A673 (cell line): ENCODE data around the gene GRHL1.

Experiments used
- EZH2 ChIP-seq: fragments of 200-600 bp; sonication (generic); IDR thresholded peaks from 2 replicates; pipeline ENCODE4 v1.6.1; 2017; ENCODE audit warnings: borderline replicate concordance, low read depth, mild to moderate bottlenecking, mixed read lengths, antibody characterized with exemption, low read length; ENCODE audit not compliant: poor library complexity, severe bottlenecking
- TF ChIP-seq, protein P1 (sequence below): fragments of 300-800, 200-600 bp; sonication (generic); conservative IDR thresholded peaks from 2 replicates; pipeline ENCODE4 v1.5.1; 2017; ENCODE audit warnings: low read depth, mild to moderate bottlenecking, antibody characterized with exemption, low read length, moderate library complexity, mixed read lengths

DNA sequence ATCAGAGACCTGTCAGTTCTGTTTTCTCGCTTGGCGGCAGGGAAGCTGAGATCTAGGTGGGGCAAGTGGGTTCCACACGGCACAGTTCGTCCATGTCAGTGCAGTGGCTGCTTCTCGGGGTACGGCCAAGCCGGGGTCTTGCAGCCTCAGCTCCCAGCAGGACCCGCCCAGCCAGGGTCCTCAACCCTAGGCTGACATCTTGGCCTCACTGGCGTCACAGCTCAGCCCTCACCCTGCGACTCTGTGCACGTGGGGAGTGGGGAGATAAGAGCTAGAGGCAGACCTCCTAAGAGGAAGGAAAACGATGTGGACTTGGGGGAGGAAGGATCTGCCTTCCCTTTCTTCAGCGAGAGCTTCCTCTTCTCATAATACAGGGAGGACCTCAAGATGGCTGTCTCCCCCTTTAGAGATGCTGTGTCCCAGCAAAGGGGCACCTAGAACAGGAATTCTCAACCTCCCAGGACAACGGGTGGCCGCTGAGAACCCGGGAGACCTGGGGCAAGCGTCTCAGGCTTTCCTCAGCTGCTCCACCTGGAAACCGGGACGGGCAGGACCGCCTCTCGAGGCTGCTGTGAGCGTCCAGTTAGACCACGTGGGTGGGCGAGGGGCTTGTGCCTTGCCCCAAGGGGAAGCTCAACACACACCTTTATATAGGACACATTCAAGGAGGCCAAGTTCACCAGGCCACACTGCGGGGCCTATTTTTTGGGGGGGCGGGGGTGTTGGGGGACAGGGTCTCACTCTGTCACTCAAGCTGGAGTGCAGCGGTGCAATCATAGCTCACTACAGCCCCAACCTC is 68.3 kb downstream of the GRHL1 start:
- no peak for TF ChIP-seq EZH2
- TF ChIP-seq, protein P1, sequence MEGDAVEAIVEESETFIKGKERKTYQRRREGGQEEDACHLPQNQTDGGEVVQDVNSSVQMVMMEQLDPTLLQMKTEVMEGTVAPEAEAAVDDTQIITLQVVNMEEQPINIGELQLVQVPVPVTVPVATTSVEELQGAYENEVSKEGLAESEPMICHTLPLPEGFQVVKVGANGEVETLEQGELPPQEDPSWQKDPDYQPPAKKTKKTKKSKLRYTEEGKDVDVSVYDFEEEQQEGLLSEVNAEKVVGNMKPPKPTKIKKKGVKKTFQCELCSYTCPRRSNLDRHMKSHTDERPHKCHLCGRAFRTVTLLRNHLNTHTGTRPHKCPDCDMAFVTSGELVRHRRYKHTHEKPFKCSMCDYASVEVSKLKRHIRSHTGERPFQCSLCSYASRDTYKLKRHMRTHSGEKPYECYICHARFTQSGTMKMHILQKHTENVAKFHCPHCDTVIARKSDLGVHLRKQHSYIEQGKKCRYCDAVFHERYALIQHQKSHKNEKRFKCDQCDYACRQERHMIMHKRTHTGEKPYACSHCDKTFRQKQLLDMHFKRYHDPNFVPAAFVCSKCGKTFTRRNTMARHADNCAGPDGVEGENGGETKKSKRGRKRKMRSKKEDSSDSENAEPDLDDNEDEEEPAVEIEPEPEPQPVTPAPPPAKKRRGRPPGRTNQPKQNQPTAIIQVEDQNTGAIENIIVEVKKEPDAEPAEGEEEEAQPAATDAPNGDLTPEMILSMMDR: no peak
